Endometrium (tissue), 2 donors: Measurements from ENCODE around the gene FAP.

Experiments
- FAIRE-seq: peaks from 2 replicates; lab custom pipeline; 2012; peaks lifted over from hg19 to GRCh38; lab: Jason Lieb, UNC
- donor health status: control.
- donor health status: control.

FAP gene

GRCh38 chr2:162184821-162185450, 58.3 kb downstream of the FAP start:
- FAIRE-seq = no peak

GRCh38 chr2:162184359-162184758, 58.9 kb downstream of the FAP start:
- FAIRE-seq = no peak

- FAIRE-seq = no peak
Observed at GRCh38 chr2:162182395-162182794, 60.9 kb downstream of the FAP start.

GRCh38 chr2:162177301-162177700, 65.9 kb downstream of the FAP start:
- no peak for FAIRE-seq

GRCh38 chr2:162175714-162176113, 67.5 kb downstream of the FAP start:
- no peak for FAIRE-seq

- FAIRE-seq = no peak
Observed at GRCh38 chr2:162174746-162175145, 68.5 kb downstream of the FAP start.

- no peak for FAIRE-seq
Observed at GRCh38 chr2:162172802-162173370, 70.4 kb downstream of the FAP start.

- FAIRE-seq = no peak
Observed at GRCh38 chr2:162166745-162167144, 76.5 kb downstream of the FAP start.

- FAIRE-seq = no peak
Observed at GRCh38 chr2:162166174-162166573, 77.1 kb downstream of the FAP start.

- no peak for FAIRE-seq
Observed at GRCh38 chr2:162164802-162165201, 78.4 kb downstream of the FAP start.

GRCh38 chr2:162159446-162159845, 83.8 kb downstream of the FAP start:
- no peak for FAIRE-seq

GRCh38 chr2:162156149-162156548, 87.1 kb downstream of the FAP start:
- no peak for FAIRE-seq

GRCh38 chr2:162155093-162155492, 88.2 kb downstream of the FAP start:
- no peak for FAIRE-seq

GRCh38 chr2:162153608-162154224, 89.5 kb downstream of the FAP start:
- peak; percentile 4 for FAIRE-seq

GRCh38 chr2:162152147-162152546, 91.1 kb downstream of the FAP start, which contains the start of gene GCG:
Gene GCG, minus strand, starts transcription at chr2:162152247. Its CDS starts 3,069 bp downstream, at chr2:162149178.
- no peak for FAIRE-seq

- no peak for FAIRE-seq
Observed at GRCh38 chr2:162149940-162150339, 93.3 kb downstream of the FAP start.

- no peak for FAIRE-seq
Observed at GRCh38 chr2:162149466-162149865, 93.8 kb downstream of the FAP start.

GRCh38 chr2:162148956-162149355, 94.3 kb downstream of the FAP start:
- no peak for FAIRE-seq

- FAIRE-seq = no peak
Observed at GRCh38 chr2:162143969-162144368, 99.3 kb downstream of the FAP start.

GRCh38 chr2:162138310-162138709, 104.9 kb downstream of the FAP start:
- FAIRE-seq = no peak

- FAIRE-seq = no peak
Observed at GRCh38 chr2:162127422-162127821, 115.8 kb downstream of the FAP start.

GRCh38 chr2:162126527-162126926, 116.7 kb downstream of the FAP start:
- FAIRE-seq = no peak

- FAIRE-seq = no peak
Observed at GRCh38 chr2:162126111-162126519, 117.1 kb downstream of the FAP start.

GRCh38 chr2:162125138-162125537, 118.1 kb downstream of the FAP start:
- no peak for FAIRE-seq
